ENCODE results near the gene REPIN1. TPM values are rescaled to one million over a fixed set of nuclear protein-coding genes. Genes with fewer than 3 reads are reported as not detected.

Gene REPIN1
- total RNA-seq, 1 experiment from 2014 or later: 113 TPM

DNA sequence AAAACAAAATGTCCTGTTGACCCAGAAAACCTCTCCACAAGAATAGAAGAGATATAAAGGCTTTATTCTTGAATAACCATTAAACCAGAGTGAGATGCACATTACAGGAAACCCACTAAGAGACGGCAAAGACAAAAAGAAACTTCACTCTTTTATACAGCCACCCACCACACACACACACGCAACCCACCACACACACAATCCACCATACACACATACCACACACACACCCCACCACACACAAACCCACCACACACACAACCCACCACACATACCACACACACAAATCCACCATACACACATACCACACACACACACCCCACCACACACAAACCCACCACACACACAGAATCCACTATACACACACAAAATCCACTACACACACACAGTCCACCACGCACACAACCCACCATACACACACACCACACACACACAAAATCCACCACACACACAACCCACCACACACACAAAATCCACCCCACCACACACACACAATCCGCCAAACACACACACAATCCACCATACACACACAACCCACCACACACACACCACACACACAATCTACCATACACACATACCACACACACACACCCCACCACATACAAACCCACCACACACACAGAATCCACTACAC lies 9.5 kb upstream of the REPIN1 start:
- H3K4me1 ChIP-seq (ENCODE audit: insufficient read depth, low read length, poor library complexity, severe bottlenecking): peaks cover 39% of the 10 kb centered on the region
- CTCF ChIA-PET: no interaction called here
- no peak overlapping the region for H3K4me3 ChIP-seq (ENCODE audit: low read depth, low read length, poor library complexity, severe bottlenecking)
- DNase-seq (ENCODE audit: low spot score): no peak
- TF ChIP-seq, protein P1, sequence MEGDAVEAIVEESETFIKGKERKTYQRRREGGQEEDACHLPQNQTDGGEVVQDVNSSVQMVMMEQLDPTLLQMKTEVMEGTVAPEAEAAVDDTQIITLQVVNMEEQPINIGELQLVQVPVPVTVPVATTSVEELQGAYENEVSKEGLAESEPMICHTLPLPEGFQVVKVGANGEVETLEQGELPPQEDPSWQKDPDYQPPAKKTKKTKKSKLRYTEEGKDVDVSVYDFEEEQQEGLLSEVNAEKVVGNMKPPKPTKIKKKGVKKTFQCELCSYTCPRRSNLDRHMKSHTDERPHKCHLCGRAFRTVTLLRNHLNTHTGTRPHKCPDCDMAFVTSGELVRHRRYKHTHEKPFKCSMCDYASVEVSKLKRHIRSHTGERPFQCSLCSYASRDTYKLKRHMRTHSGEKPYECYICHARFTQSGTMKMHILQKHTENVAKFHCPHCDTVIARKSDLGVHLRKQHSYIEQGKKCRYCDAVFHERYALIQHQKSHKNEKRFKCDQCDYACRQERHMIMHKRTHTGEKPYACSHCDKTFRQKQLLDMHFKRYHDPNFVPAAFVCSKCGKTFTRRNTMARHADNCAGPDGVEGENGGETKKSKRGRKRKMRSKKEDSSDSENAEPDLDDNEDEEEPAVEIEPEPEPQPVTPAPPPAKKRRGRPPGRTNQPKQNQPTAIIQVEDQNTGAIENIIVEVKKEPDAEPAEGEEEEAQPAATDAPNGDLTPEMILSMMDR (conservative IDR thresholded peaks at IDR 0.05; ENCODE audit: low read depth, low read length): no peak
- no peak for TF ChIP-seq EZH2 (IDR thresholded peaks at IDR 0.05; ENCODE audit: borderline replicate concordance, low read depth, low read length, poor library complexity, severe bottlenecking)
- intact Hi-C loops (cut with micrococcal nuclease; ENCODE audit: unreplicated experiment): loop anchor here (5.0 kb wide), 1 partner anchor 63 kb away; no protein-coding TSS in a partner anchor
- no peaks in the 10 kb centered on the region for H3K27me3 ChIP-seq (replicated peaks; ENCODE audit: insufficient read depth, low read depth, low read length, poor library complexity)
- no peaks in the 10 kb centered on the region for H3K9me3 ChIP-seq (ENCODE audit: low read depth, low read length, poor library complexity, severe bottlenecking)
- no peaks in the 10 kb centered on the region for H3K36me3 ChIP-seq (ENCODE audit: insufficient read depth, low read length, poor library complexity, severe bottlenecking)
- POLR2A ChIA-PET (ENCODE audit: low non-redundant PET): no interaction called here
- H3K27ac ChIP-seq (ENCODE audit: low read depth, low read length, poor library complexity, severe bottlenecking): no peak overlapping the region
- BruUV-seq (replicated peaks): no TSS peak

DNA sequence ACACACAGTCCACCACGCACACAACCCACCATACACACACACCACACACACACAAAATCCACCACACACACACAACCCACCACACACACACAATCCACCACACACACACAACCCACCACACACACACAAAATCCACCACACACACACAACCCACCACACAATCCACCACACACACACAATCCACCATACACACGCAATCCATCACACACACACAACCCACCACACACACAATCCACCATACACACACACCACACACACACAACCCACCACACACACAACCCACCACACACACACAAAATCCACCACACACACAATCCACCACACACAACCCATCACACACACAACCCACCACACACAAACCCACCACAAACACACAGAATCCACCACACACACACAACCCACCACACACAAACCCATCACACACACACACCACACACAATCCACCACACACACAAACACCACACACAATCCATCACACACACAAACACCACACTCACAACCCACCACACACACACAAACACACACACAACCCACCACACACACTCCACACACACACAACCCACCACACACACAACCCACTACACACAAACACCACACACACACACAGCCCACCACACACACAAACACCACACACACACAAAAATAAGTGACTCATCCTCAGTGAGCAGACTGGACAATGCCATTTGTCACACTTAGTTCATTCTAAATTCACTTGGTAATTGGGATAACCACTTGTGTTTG lies 8.8 kb upstream of the REPIN1 start:
- Histone ChIP-seq H3K4me3 (ENCODE audit: low read depth, low read length, poor library complexity, severe bottlenecking) (no peak overlapping the region), H3K27me3 (replicated peaks; ENCODE audit: insufficient read depth, low read depth, low read length, poor library complexity) (no peaks in the 10 kb centered on the region), H3K4me1 (ENCODE audit: insufficient read depth, low read length, poor library complexity, severe bottlenecking) (peaks cover 41% of the 10 kb centered on the region), H3K36me3 (ENCODE audit: insufficient read depth, low read length, poor library complexity, severe bottlenecking) (no peaks in the 10 kb centered on the region), H3K9me3 (ENCODE audit: low read depth, low read length, poor library complexity, severe bottlenecking) (no peaks in the 10 kb centered on the region), H3K27ac (ENCODE audit: low read depth, low read length, poor library complexity, severe bottlenecking) (no peak overlapping the region)
- no TSS peak for BruUV-seq (replicated peaks)
- no peak for DNase-seq (ENCODE audit: low spot score)
- intact Hi-C loops (cut with micrococcal nuclease; ENCODE audit: unreplicated experiment): loop anchor here (1.0 to 5.0 kb wide), 2 partner anchors 31 to 63 kb away; no protein-coding TSS in a partner anchor
- ChIA-PET POLR2A (ENCODE audit: low non-redundant PET) (no interaction called here), CTCF (no interaction called here)
- TF ChIP-seq, protein P1 (conservative IDR thresholded peaks at IDR 0.05; ENCODE audit: low read depth, low read length): no peak
- TF ChIP-seq EZH2 (IDR thresholded peaks at IDR 0.05; ENCODE audit: borderline replicate concordance, low read depth, low read length, poor library complexity, severe bottlenecking): no peak

DNA sequence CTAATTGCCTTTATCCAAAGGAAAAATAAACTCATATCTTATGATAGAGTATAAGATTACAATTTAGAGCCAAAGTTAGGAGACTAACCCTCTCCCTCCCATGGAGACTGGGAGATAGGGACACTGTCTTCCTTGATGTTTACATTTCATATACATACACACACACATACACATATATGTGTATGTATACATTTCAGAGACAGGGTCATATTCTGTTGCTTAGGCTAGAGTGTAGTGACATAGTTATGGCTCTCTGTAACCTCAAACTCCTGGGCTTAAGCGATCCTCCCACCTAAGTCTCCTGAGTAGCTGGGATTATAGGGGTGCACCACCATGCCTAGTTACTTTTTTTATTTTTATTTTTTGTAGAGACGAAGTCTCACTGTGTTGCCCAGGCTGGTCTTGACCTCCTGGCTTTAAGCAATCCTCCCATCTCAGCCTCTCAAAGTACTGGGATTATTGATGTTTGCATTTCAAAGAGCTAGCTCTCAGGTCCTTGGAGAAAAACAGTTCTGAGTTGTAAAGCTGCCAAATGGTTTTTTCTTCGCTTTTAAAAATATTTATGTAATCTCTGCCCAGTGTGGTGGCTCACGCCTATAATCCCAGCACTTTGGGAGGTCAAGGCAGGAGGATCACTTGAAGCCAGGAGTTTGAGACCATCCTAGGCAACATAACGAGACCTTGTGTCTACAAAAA lies 8.1 kb upstream of the REPIN1 start:
- H3K27ac ChIP-seq (ENCODE audit: low read depth, low read length, poor library complexity, severe bottlenecking): no peak overlapping the region
- no peaks in the 10 kb centered on the region for H3K9me3 ChIP-seq (ENCODE audit: low read depth, low read length, poor library complexity, severe bottlenecking)
- no TSS peak for BruUV-seq (replicated peaks)
- ChIA-PET POLR2A (ENCODE audit: low non-redundant PET) (no interaction called here), CTCF (no interaction called here)
- TF ChIP-seq, protein P1 (conservative IDR thresholded peaks at IDR 0.05; ENCODE audit: low read depth, low read length): no peak
- no peak for TF ChIP-seq EZH2 (IDR thresholded peaks at IDR 0.05; ENCODE audit: borderline replicate concordance, low read depth, low read length, poor library complexity, severe bottlenecking)
- H3K27me3 ChIP-seq (replicated peaks; ENCODE audit: insufficient read depth, low read depth, low read length, poor library complexity): no peaks in the 10 kb centered on the region
- DNase-seq (ENCODE audit: low spot score): no peak
- no peaks in the 10 kb centered on the region for H3K36me3 ChIP-seq (ENCODE audit: insufficient read depth, low read length, poor library complexity, severe bottlenecking)
- intact Hi-C loops (cut with micrococcal nuclease; ENCODE audit: unreplicated experiment): loop anchor here (1.0 kb wide), 1 partner anchor 32 kb away; no protein-coding TSS in a partner anchor
- peaks cover 41% of the 10 kb centered on the region for H3K4me1 ChIP-seq (ENCODE audit: insufficient read depth, low read length, poor library complexity, severe bottlenecking)
- no peak overlapping the region for H3K4me3 ChIP-seq (ENCODE audit: low read depth, low read length, poor library complexity, severe bottlenecking)

Data from A673 (cell line).